ENCODE measurements around the gene TECPR1.
"Not testable (repeated sequence)": the region's sequence is repeated elsewhere in the genome, so short reads cannot be mapped to it uniquely, and the experiment has no call there.

The TECPR1 gene

GRCh38 chr7:98225913-98226614 is 26.0 kb downstream of the TECPR1 start:
- DNase-seq = no peak

- no peak for DNase-seq
Measured at GRCh38 chr7:98224701-98225181, 27.3 kb downstream of the TECPR1 start.

GRCh38 chr7:98223898-98224700 is 27.9 kb downstream of the TECPR1 start:
- no peak for DNase-seq

- no peak for DNase-seq
Measured at GRCh38 chr7:98223351-98223897, 28.6 kb downstream of the TECPR1 start.

- no peak for DNase-seq
Measured at GRCh38 chr7:98222533-98223195, 29.4 kb downstream of the TECPR1 start.

- no peak for DNase-seq
Measured at GRCh38 chr7:98221611-98222532, 30.2 kb downstream of the TECPR1 start.

GRCh38 chr7:98219382-98219781 is 32.6 kb downstream of the TECPR1 start:
- not testable (repeated sequence) for DNase-seq

- no peak for DNase-seq
Measured at GRCh38 chr7:98217623-98218582, 34.1 kb downstream of the TECPR1 start.

- no peak for DNase-seq
Measured at GRCh38 chr7:98216941-98217622, 35.0 kb downstream of the TECPR1 start.

GRCh38 chr7:98215561-98216495 is 36.2 kb downstream of the TECPR1 start:
- no peak for DNase-seq

- DNase-seq = no peak
Measured at GRCh38 chr7:98214811-98215321, 37.2 kb downstream of the TECPR1 start.

GRCh38 chr7:98213888-98214810 is 37.9 kb downstream of the TECPR1 start:
- no peak for DNase-seq

GRCh38 chr7:98213296-98213887 is 38.6 kb downstream of the TECPR1 start:
- no peak for DNase-seq

- DNase-seq = no peak
Measured at GRCh38 chr7:98212532-98213041, 39.4 kb downstream of the TECPR1 start.

GRCh38 chr7:98211676-98212531 is 40.1 kb downstream of the TECPR1 start:
- DNase-seq = no peak

- no peak for DNase-seq
Measured at GRCh38 chr7:98211221-98211675, 40.8 kb downstream of the TECPR1 start, which contains the start of gene BHLHA15. TSS of gene BHLHA15 (plus strand) at chr7:98211439. CDS start at chr7:98212310, 871 bp downstream.
